Endothelial cell of umbilical vein (primary cell): Measurements from ENCODE around the gene PRMT7. TPM values are rescaled to one million over a fixed set of nuclear protein-coding genes. Genes with fewer than 3 reads are reported as not detected.

Source experiments
- BruUV-seq: library from RNA; stranded (reverse); fragments of 400-500 nt; replicated peaks from 2 replicates; lab custom pipeline; 2021; lab: Mats Ljungman, UMichigan
- CTCF ChIA-PET: fragments of 300-600, 350-600 bp; sonication (Branson Sonifier 250); formaldehyde crosslinking; loops from one replicate; lab custom pipeline; 2021; ENCODE audit warnings: antibody characterized with exemption, inconsistent platforms; lab: Charles Lee
- POLR2A ChIA-PET: fragments of 300-600, 350-600 bp; sonication (Branson Sonifier 250); formaldehyde crosslinking; loops from one replicate; lab custom pipeline; 2021; ENCODE audit warnings: antibody characterized with exemption, inconsistent platforms; lab: Charles Lee
- DNase-seq: peaks from one replicate; pipeline ENCODE4 v3.0.0-alpha.2; 2011; ENCODE audit warnings: low read depth, low spot score
- FAIRE-seq: peaks from 2 replicates; lab custom pipeline; 2011; peaks lifted over from hg19 to GRCh38; lab: Jason Lieb, UNC
- H2AFZ ChIP-seq: 2 replicates; pipeline ENCODE4 v1.6.0; 2012; ENCODE audit warnings: low read depth, low read length, control low read depth, inconsistent platforms
- H3K27ac ChIP-seq: 2 replicates; pipeline ENCODE4 v1.5.1; 2011; ENCODE audit warnings: low read depth, mild to moderate bottlenecking, control low read depth, low read length, moderate library complexity; ENCODE audit not compliant: insufficient read depth
- H3K27me3 ChIP-seq, 2 experiments: 2 replicates each; pipeline versions ENCODE4 v1.6.0 to v1.6.1; 2011; ENCODE audit warnings: low read length in 2 of 2, mixed read lengths in 1 of 2; ENCODE audit not compliant: control insufficient read depth in 2 of 2, insufficient read depth in 2 of 2
- H3K36me3 ChIP-seq, 2 experiments: 2 replicates in 1 of 2; 3 replicates in 1 of 2; pipeline ENCODE4 v1.5.1; 2011; ENCODE audit warnings: low read length in 2 of 2, mild to moderate bottlenecking in 1 of 2, moderate library complexity in 1 of 2; ENCODE audit not compliant: control insufficient read depth in 2 of 2, insufficient read depth in 2 of 2; ENCODE audit errors: extremely low read depth in 1 of 2
- H3K4me1 ChIP-seq: 3 replicates; pipeline ENCODE4 v1.5.1; 2011; ENCODE audit warnings: mild to moderate bottlenecking, low read length; ENCODE audit not compliant: control insufficient read depth, insufficient read depth; ENCODE audit errors: extremely low read depth
- H3K4me2 ChIP-seq: 2 replicates; pipeline ENCODE4 v1.6.1; 2011; ENCODE audit warnings: low read length, control low read depth, mixed read lengths; ENCODE audit not compliant: insufficient read depth
- H3K4me3 ChIP-seq, 3 experiments: fragments of 200-600 bp in 1 of 3; sonication (generic), shearing (Covaris generic) in 1 of 3; replicated peaks in 1 of 3; 2 replicates each; pipeline ENCODE4 v1.5.1; 2011 to 2016; ENCODE audit warnings: control low read depth in 3 of 3, low read length in 3 of 3, mild to moderate bottlenecking in 2 of 3, inconsistent platforms in 1 of 3, low read depth in 1 of 3, moderate library complexity in 1 of 3; ENCODE audit not compliant: insufficient read depth in 1 of 3
- H3K79me2 ChIP-seq: 2 replicates; pipeline ENCODE4 v1.6.0; 2012; ENCODE audit warnings: low read length, inconsistent platforms; ENCODE audit not compliant: control insufficient read depth, insufficient read depth
- H3K9ac ChIP-seq: replicated peaks from 2 replicates; pipeline ENCODE3; 2011; ENCODE audit warnings: low read length, control low read depth; ENCODE audit not compliant: insufficient read depth; ENCODE audit errors: extremely low read depth
- H3K9me1 ChIP-seq: replicated peaks from 3 replicates; pipeline ENCODE4 v1.6.0; 2011; ENCODE audit warnings: mild to moderate bottlenecking, low read length; ENCODE audit not compliant: control insufficient read depth, insufficient read depth; ENCODE audit errors: extremely low read depth
- H3K9me3 ChIP-seq: replicated peaks from 2 replicates; pipeline ENCODE4 v1.5.1; 2012; ENCODE audit warnings: low read length, inconsistent platforms; ENCODE audit not compliant: control insufficient read depth, insufficient read depth
- H4K20me1 ChIP-seq: replicated peaks from 2 replicates; pipeline ENCODE3; 2011; ENCODE audit warnings: mild to moderate bottlenecking, low read length; ENCODE audit not compliant: control insufficient read depth, insufficient read depth; ENCODE audit errors: extremely low read depth
- CTCF ChIP-seq, 2 donors: IDR thresholded peaks; 1 replicate in 1 of 2; 2 replicates in 1 of 2; pipeline ENCODE4 v1.5.1; 2011; ENCODE audit warnings: low read length in 2 of 2, mild to moderate bottlenecking in 2 of 2, moderate library complexity in 2 of 2, control low read depth in 1 of 2, inconsistent platforms in 1 of 2, low read depth in 1 of 2; ENCODE audit not compliant: insufficient read depth in 1 of 2; ENCODE audit errors: extremely low read depth in 1 of 2
- EZH2 ChIP-seq: IDR thresholded peaks from 2 replicates; pipeline ENCODE4 v1.6.1; 2012; ENCODE audit warnings: borderline replicate concordance, low read depth, mild to moderate bottlenecking, moderate library complexity, low read length, inconsistent platforms; ENCODE audit not compliant: severe bottlenecking
- FOS ChIP-seq: IDR thresholded peaks from 2 replicates; pipeline ENCODE4 v1.6.1; 2011; ENCODE audit warnings: mild to moderate bottlenecking, low read length, moderate library complexity, borderline replicate concordance; ENCODE audit not compliant: insufficient read depth
- GATA2 ChIP-seq: IDR thresholded peaks from 2 replicates; pipeline ENCODE4 v1.7.0; 2011; ENCODE audit warnings: low read depth, mild to moderate bottlenecking, moderate library complexity, mixed read lengths, low read length; ENCODE audit not compliant: insufficient read length, insufficient read depth
- JUN ChIP-seq: IDR thresholded peaks from 2 replicates; pipeline ENCODE4 v1.6.1; 2011; ENCODE audit warnings: borderline replicate concordance, low read depth; ENCODE audit not compliant: insufficient read length, insufficient read depth
- MAX ChIP-seq: IDR thresholded peaks from 2 replicates; pipeline ENCODE4 v1.6.1; 2011; ENCODE audit not compliant: insufficient read depth, insufficient read length
- MYC ChIP-seq: IDR thresholded peaks from one replicate; pipeline ENCODE4 v1.6.1; 2011; ENCODE audit warnings: mild to moderate bottlenecking, low read depth, low read length
- POLR2A ChIP-seq: IDR thresholded peaks from 2 replicates; pipeline ENCODE4 v1.6.1; 2012; ENCODE audit warnings: low read depth, mild to moderate bottlenecking, control low read depth, low read length
- POLR2AphosphoS5 ChIP-seq: IDR thresholded peaks from 2 replicates; pipeline ENCODE4 v1.6.1; 2012; ENCODE audit warnings: low read depth, mild to moderate bottlenecking, control low read depth, low read length, moderate library complexity; ENCODE audit not compliant: insufficient read depth
- dilution Hi-C: fragments of 300-500 bp; cut with MboI; formaldehyde crosslinking; loops from one replicate; pipeline ENCODE4 v1.15.0; 2019; ENCODE audit warnings: low sequenced_read_pairs; ENCODE audit not compliant: extremely low pct_ligation_motif_present
- intact Hi-C: fragments of 100-400 bp; cut with micrococcal nuclease; formaldehyde crosslinking; loops from one replicate; pipeline ENCODE4 v1.10.0; 2022
- polyA plus RNA-seq, 4 experiments: library from polyadenylated mRNA; depleted of rRNA in 3 of 4; stranded (reverse) in 3 of 4; unstranded in 1 of 4; fragments of >200 nt; gene quantifications; 2 replicates each; pipeline versions ENCODE4 v1.2.1 to v1.2.3, GENCODE V29; 2011 to 2012; ENCODE audit warnings: missing spikeins in 1 of 4
- total RNA-seq: library from RNA; stranded (reverse); gene quantifications from 2 replicates; pipeline ENCODE4 v1.2.3, GENCODE V29; 2021

The PRMT7 gene
- total and polyA plus RNA-seq, 2 donors (not counting 3 experiments of a cell fraction or from before 2014, with no cell fraction given): 43.4 to 57.9 TPM

- no peaks in the 10 kb centered on the region for H3K79me2 ChIP-seq
- no peak overlapping the region for H3K27ac ChIP-seq
- no peaks in the 10 kb centered on the region for H3K27me3 ChIP-seq
- TF ChIP-seq JUN (no peak), CTCF (IDR thresholded peaks at IDR 0.05; ENCODE audit: extremely low read depth in 1 of 2, insufficient read depth in 1 of 2, low read depth in 1 of 2, low read length in 2 of 2) (no peak), EZH2 (no peak), POLR2AphosphoS5 (no peak), POLR2A (no peak), GATA2 (no peak), MYC (no peak), FOS (no peak), MAX (no peak)
- no peaks in the 10 kb centered on the region for H3K4me1 ChIP-seq
- no peak overlapping the region for H2AFZ ChIP-seq
- FAIRE-seq (no peak), DNase-seq (no peak)
- dilution Hi-C loops: no loop called here
- no peaks in the 10 kb centered on the region for H3K9me3 ChIP-seq
- H3K9ac ChIP-seq: no peak overlapping the region
- H3K4me2 ChIP-seq: no peak overlapping the region
- CTCF ChIA-PET: interaction anchor here (1.7 kb wide), 2 partner anchors 14 to 142 kb away, joined by 4 to 5 read pairs; no protein-coding TSS in a partner anchor
- POLR2A ChIA-PET: no interaction called here
- no peak overlapping the region for H3K4me3 ChIP-seq
- BruUV-seq: no TSS peak
- no peaks in the 10 kb centered on the region for H3K9me1 ChIP-seq
- no peaks in the 10 kb centered on the region for H3K36me3 ChIP-seq
- intact Hi-C loops: no loop called here
- no peaks in the 10 kb centered on the region for H4K20me1 ChIP-seq
Observed at GRCh38 chr16:68367891-68368290, 57.1 kb downstream of the PRMT7 start.
